Esophagus squamous epithelium (tissue), 4 donors: ENCODE data around the gene BEST4.
"Not testable (repeated sequence)": the region's sequence is repeated elsewhere in the genome, so short reads cannot be mapped to it uniquely, and the experiment has no call there.

ENCODE experiments used
- CTCF ChIP-seq, 6 experiments: fragments of 450-650 bp in 4 of 6; fragments of 200-600 bp in 2 of 6; sonication (generic) in 2 of 6; IDR thresholded peaks; one replicate each; pipeline ENCODE4 v1.5.1; 2016 to 2019; ENCODE audit warnings: antibody characterized with exemption in 6 of 6, mild to moderate bottlenecking in 4 of 6, moderate library complexity in 4 of 6
- POLR2A ChIP-seq, 4 donors: fragments of 450-650 bp; IDR thresholded peaks; one replicate each; pipeline ENCODE4 v1.6.1; 2017; ENCODE audit warnings: antibody characterized with exemption in 4 of 4, mild to moderate bottlenecking in 4 of 4, moderate library complexity in 3 of 4

GRCh38 chr1:44766421-44766820, 21.5 kb downstream of the BEST4 start:
- TF ChIP-seq CTCF, POLR2A (IDR thresholded peaks at IDR 0.05): not testable (repeated sequence)
